Measurements from ENCODE around the gene CCL27.
A peak's percentile ranks its signal among the peaks of the same experiment; 100 is the strongest.

CCL27 gene

DNA sequence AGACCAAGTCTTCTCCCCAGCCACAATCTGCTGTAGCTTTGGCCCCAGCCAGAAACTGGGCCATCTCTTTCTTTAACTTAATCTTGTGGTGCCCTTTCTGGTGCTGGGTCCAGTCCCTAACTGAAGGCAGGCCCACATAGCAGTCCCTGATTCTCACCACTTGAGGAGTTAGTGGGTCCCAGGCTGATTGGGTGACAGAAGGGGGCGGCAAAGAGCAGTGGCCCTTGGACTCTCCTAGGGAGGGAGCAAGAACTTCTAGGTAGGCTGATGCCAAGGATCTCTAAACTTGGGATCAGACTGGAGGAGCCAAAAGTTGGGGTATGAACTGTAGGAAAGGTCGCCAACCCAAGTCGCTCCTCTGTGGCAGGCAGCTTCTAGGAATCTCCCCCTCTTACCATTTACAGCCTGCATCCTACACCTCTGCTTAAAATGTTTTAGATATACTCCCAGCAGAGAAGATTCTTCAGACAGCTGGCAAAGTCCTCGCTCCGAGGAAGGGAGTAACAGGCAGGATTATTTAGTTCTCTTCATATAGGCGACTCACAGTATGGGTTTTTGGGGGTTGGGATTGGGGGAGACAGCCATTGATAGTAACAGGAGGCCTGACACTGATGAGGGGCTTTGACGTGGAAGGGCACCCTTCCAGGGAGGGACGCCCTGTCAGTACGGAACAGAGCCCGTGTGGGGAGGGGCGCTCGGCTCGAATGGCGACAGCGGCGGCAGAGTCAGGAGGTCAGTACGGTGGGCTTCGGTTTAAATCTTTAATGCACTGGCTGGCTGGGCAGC lies 2.0 kb upstream of the CCL27 start:
- H3K4me3 Mint-ChIP-seq = peak overlapping the region; percentile 77
- peaks cover 6% of the 10 kb centered on the region for H3K9me3 Mint-ChIP-seq
- H3K36me3 Mint-ChIP-seq (ENCODE audit: low read depth) = peaks cover 20% of the 10 kb centered on the region

DNA sequence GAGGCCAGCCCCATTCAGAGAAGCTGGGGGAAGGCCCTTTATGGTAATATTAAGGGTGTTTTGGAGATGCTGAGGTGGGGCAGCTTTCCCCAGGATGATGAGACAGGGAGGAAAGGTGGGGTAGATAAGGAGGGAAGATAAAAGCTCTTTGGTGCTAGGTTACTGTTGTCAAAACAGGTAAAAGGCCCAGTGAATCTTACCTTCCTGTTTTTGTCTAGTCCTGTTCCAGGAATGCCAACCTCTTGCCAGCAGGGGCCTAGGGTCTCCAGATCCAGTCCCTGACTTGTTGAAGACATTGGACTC lies 797 bp upstream of the CCL27 start:
- Mint-ChIP-seq H3K27ac (peak overlapping the region; percentile 76), H3K4me3 (no peak overlapping the region), H3K9me3 (no peaks in the 10 kb centered on the region), H3K4me1 (ENCODE audit: low read depth) (peaks cover 37% of the 10 kb centered on the region), H3K27me3 (no peaks in the 10 kb centered on the region), H3K36me3 (ENCODE audit: low read depth) (peaks cover 20% of the 10 kb centered on the region)
- no peak for DNase-seq

More for the DNA sequence above, 2.0 kb upstream of the CCL27 start:
- Mint-ChIP-seq H3K27me3 (no peaks in the 10 kb centered on the region), H3K27ac (peak overlapping the region; percentile 89), H3K4me1 (ENCODE audit: low read depth) (peaks cover 36% of the 10 kb centered on the region)
- peak; percentile 69 for DNase-seq

DNA sequence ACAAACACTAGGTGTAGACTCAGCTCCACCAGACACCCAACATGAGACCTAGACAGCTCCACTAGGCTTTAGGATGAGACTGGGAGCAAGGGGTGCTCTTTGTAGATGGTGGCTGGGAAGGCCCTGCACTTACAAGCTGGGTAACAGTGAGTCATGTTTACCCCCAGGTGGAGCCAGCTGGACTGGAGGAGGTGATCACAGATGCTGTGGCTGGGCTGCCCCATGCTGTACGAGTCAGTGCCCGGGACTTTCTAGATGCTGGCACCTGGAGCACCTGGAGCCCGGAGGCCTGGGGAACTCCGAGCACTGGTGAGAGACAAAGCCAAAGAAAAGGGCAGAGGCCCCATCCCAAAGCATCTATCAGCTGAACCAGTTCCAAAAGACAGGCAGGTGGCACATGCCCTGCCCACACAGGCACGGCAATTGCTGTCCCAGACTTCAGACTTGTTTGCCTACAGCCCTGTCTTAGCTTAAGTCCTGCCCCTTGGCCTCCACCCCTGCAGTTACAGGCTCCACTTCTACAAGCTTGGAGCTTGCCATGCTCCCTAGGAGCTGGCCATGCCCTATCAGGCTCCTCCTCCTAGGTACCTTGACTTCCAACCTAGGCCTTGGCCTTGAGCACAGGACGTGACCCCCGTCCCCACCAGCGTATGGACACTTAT lies 2.7 kb downstream of the CCL27 start:
- Mint-ChIP-seq H3K9me3 (no peaks in the 10 kb centered on the region), H3K36me3 (ENCODE audit: low read depth) (peaks cover 20% of the 10 kb centered on the region), H3K27me3 (no peaks in the 10 kb centered on the region), H3K4me3 (no peak overlapping the region), H3K4me1 (ENCODE audit: low read depth) (peaks cover 30% of the 10 kb centered on the region), H3K27ac (no peak overlapping the region)
- DNase-seq = no peak

DNA sequence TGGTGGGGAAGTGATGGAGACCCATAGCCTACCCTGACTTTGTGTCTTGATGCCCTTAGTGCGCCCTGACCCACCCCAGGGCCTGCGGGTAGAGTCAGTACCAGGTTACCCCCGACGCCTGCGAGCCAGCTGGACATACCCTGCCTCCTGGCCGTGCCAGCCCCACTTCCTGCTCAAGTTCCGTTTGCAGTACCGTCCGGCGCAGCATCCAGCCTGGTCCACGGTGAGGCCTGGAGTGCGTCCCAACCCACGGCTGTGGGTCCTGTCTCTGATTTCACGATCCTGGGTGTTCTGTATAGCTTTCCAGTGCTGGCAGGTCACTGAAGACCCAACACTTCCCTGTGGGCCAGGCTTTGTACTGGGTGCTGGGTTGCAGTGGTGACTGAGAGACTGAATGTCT lies 4.0 kb downstream of the CCL27 start:
- Mint-ChIP-seq H3K27ac (no peak overlapping the region), H3K9me3 (no peaks in the 10 kb centered on the region), H3K4me1 (ENCODE audit: low read depth) (peaks cover 18% of the 10 kb centered on the region), H3K27me3 (no peaks in the 10 kb centered on the region), H3K4me3 (no peak overlapping the region), H3K36me3 (ENCODE audit: low read depth) (peaks cover 20% of the 10 kb centered on the region)
- no peak for DNase-seq

DNA sequence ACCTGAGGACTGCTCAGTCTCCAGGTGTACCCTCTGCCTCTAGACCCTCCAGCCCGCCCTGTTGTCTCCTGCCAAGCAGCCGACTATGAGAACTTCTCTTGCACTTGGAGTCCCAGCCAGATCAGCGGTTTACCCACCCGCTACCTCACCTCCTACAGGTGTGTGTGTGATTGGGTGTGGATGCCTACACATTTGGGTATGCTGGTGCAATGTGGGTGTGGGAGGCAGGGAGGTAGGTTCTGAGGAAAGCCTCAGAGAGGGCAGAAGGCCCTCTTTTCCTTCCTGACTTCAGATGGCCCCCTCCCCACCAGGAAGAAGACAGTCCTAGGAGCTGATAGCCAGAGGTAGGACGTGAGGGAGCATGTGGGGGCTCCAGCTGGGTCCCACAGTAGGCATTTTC lies 5.5 kb downstream of the CCL27 start:
- Mint-ChIP-seq H3K9me3 (no peaks in the 10 kb centered on the region), H3K27me3 (no peaks in the 10 kb centered on the region), H3K27ac (no peak overlapping the region), H3K4me3 (no peak overlapping the region), H3K4me1 (ENCODE audit: low read depth) (peaks cover 15% of the 10 kb centered on the region), H3K36me3 (ENCODE audit: low read depth) (peaks cover 20% of the 10 kb centered on the region)
- no peak for DNase-seq

DNA sequence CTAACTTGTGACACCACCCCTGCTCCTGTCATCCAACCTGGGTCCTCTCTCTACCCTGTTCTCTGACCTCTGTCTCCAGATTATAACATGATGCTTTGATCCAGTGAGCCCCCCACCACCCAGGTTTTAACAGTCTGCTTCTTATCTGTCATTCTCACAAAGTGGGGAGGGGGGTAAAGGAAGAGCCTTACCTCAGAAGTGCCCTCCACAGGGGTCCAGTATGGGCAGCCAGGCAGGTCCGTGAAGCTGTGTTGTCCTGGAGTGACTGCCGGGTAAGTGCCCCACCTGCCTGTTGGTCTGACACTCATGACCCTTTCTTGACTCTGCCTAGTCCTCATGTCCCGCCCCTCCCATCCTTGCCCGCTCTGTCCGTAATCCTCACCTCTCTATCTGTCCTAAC lies 7.1 kb downstream of the CCL27 start:
- Mint-ChIP-seq H3K27me3 (no peaks in the 10 kb centered on the region), H3K27ac (no peak overlapping the region), H3K4me3 (no peak overlapping the region), H3K36me3 (ENCODE audit: low read depth) (peaks cover 20% of the 10 kb centered on the region), H3K4me1 (ENCODE audit: low read depth) (peaks cover 19% of the 10 kb centered on the region), H3K9me3 (no peaks in the 10 kb centered on the region)
- no peak for DNase-seq

DNA sequence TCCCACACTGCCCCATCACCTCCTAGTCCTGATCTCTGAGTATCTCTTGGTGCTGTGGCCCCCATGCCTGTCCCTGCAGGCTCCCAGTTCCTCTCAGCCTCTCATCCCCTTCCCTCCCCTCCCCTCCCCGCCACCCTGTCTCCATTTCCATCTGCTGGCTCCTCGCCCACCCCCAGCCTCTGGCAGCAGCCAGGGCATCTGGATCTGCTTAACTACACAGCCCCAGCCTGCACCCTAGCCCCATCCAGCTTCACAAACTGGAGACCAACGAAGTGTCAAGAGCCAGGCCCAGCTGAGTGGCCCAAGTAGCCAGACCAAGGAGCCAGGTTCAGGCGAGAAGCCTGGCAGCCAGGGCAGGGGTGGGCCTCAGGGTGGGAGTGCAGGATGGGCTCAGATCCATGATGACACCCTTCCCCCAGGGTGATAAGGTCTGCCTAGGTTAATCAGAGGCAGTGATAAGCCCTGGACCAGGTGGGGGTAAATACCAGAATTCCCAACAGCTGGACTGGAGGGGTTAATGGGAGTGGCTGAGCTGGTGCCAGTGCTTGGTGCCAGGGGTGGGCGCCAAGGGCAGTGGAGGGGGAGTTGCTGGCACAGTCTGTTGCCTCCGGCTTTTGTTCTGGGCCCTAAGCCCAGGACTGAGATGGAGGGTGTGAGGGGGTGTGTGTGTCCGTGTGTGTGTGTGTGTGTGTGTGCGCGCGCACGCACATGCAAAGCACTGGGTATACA lies 8.0 kb downstream of the CCL27 start:
- Mint-ChIP-seq H3K4me3 (no peak overlapping the region), H3K27ac (no peak overlapping the region), H3K9me3 (no peaks in the 10 kb centered on the region), H3K27me3 (no peaks in the 10 kb centered on the region), H3K36me3 (ENCODE audit: low read depth) (peaks cover 23% of the 10 kb centered on the region), H3K4me1 (ENCODE audit: low read depth) (peaks cover 18% of the 10 kb centered on the region)
- no peak for DNase-seq

DNA sequence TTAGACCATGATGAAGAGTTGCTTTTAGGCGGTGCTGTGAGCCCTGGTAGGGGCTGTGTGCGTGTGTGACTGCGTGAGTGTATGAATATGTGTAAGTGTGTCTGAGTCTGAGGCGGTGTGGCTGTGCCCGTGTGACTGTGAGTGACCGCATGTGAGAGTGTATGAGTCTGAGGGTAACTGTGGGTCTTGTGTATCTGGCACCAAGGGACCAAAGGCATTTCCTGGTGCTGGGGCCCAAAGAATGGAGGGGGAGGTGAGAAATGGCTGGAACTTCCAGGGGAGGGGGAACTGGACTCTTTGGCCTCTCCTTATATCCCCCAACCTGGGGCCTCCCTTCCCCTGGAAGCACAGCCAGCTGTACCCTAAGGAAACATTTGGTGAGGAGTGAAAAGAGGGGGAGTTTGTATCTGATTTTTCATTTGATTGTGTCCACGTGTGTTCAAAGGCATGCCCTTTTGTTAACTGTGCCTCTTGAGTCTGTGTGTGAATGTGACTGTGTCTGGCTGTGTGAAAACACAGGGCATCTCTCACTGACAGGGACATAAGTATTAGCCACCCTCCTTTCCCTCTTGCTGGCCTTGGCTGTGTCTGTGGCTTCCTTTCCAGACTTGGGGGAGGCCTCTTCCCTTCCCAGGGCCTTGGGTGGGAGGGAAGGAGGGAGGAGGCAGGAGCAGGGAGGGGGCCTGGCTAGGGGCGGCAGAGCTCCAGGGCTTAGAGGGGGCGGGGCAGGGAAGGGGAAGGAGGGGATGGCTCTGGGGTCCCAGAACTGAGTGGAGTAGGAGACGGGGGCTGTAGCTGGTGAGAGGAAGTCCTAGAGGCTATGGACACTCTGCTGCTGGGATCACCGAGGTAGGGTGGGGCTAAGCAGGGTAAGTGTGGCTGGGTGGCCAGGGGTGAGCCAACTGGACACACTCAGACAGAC lies 9.0 kb downstream of the CCL27 start:
- Mint-ChIP-seq H3K4me1 (ENCODE audit: low read depth) (peaks cover 24% of the 10 kb centered on the region), H3K36me3 (ENCODE audit: low read depth) (peaks cover 34% of the 10 kb centered on the region), H3K9me3 (no peaks in the 10 kb centered on the region), H3K27me3 (no peaks in the 10 kb centered on the region), H3K27ac (peak overlapping the region; percentile 13), H3K4me3 (no peak overlapping the region)
- no peak for DNase-seq

DNA sequence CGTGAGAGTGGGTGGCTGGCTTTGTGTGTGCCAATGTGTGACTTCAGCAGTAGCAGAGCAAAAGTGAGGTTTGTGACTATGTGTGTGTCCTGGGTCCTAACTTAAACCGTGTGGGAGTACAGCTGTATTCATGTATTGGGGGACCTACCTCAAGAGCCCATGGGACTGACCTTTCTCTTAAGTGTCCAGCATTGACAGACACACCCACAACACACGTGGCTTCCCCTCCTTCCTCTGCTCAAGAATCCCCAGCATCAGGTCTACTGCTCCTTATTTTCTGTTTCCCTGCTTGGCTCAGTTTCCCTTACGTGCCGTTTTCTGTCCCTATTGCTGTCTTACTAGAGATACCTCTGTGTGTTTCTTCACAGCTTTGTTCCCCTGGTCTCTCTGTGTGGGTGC lies 9.9 kb downstream of the CCL27 start:
- Mint-ChIP-seq H3K36me3 (ENCODE audit: low read depth) (peaks cover 42% of the 10 kb centered on the region), H3K4me1 (ENCODE audit: low read depth) (peaks cover 32% of the 10 kb centered on the region), H3K9me3 (no peaks in the 10 kb centered on the region), H3K4me3 (no peak overlapping the region), H3K27ac (peak overlapping the region; percentile 58), H3K27me3 (no peaks in the 10 kb centered on the region)
- no peak for DNase-seq

DNA sequence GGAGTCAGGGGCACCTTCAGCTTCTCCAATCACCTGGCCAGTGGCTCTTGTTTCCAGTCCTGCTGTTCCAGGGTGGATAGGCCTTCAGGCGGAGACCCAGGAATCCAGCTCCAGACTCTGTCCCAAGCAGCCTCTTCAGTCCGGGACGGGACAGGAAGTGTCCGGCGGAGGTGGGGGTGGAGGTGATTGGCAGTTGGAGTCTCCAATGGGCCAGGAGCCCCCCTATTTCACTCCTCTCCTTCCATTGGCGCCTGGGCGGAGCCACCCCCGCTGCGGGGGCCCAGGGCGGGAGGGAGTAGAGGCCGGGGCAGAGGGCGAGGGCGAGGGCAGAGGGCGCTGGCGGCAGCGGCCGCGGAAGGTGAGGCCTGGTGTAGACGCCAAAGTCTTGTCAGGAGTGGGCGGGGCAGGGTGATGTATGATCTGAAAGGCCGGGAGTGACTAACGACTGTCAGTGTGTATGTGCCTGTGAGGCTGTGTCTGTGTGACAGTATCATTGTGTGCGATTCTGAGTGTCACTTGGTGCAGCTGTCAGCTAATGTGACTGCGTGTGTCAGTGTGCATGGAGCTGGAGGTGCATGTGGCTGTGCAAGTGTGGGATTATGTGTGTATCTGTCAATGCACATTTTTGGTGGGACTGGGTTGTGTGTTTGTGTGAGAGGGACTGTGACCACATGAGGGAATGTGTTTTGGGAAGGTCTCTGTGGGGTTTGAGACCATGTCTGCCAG lies 10.4 kb downstream of the CCL27 start, which contains the start of gene IL11RA:
Gene IL11RA, plus strand, starts transcription at position 310 of the 726 bp plus-strand sequence. CDS start 3,033 bp downstream, outside the sequence.
- H3K27ac Mint-ChIP-seq = peak within 1 kb of the TSS; percentile 58
- no peak within 1 kb of the TSS for H3K4me3 Mint-ChIP-seq
- H3K27me3 Mint-ChIP-seq = no peaks in the 10 kb centered on the region
- DNase-seq = peak; percentile 62
- no peaks in the 10 kb centered on the region for H3K9me3 Mint-ChIP-seq
- peaks cover 37% of the 10 kb centered on the region for H3K4me1 Mint-ChIP-seq (ENCODE audit: low read depth)
- H3K36me3 Mint-ChIP-seq (ENCODE audit: low read depth) = peaks cover 48% of the 10 kb centered on the region

DNA sequence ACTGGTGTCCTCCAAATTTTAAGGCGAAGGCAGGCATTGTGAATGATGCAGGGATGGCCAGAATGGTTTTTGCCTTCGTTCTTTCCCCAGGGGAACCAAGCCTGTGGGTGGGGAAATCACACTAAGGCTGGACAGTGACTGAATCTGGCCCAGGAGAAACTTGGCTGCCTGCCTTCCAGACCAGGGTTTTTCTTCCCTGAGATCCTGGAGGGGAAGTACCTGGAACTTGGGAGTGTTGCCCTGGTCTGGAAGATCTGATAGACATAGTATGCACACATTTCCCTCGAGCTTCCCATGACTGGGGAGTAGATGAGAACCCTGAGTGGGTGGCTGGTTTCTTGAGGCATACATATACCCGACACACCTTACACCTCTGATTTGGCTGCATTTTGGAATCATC lies 11.1 kb downstream of the CCL27 start:
- peaks cover 38% of the 10 kb centered on the region for H3K4me1 Mint-ChIP-seq (ENCODE audit: low read depth)

DNA sequence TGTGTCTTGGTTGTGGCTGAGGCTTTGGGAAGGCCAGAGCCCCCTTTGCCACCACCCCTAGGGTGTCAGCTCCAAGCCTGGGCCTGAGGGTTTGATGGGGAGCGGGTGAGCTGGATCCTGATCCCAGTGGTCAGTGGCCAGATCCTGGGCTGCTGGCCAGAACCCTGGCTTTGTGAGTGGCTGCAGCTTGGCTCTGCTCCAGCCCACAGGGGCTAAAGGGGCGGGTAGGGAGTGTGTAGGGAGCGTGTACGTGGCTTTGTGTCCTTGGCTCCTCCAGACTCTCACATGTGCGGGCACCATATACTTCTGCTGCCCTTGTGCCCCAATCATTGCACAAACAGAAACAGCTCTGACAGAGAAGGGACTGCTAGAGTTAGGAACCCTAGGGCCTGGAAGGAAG lies 11.6 kb downstream of the CCL27 start:
- DNase-seq = no peak
- Mint-ChIP-seq H3K27me3 (no peaks in the 10 kb centered on the region), H3K27ac (peak overlapping the region; percentile 15), H3K9me3 (no peaks in the 10 kb centered on the region), H3K4me3 (no peak overlapping the region), H3K36me3 (ENCODE audit: low read depth) (peaks cover 54% of the 10 kb centered on the region), H3K4me1 (ENCODE audit: low read depth) (peaks cover 43% of the 10 kb centered on the region)

More for the DNA sequence above, 11.1 kb downstream of the CCL27 start:
- Mint-ChIP-seq H3K36me3 (ENCODE audit: low read depth) (peaks cover 54% of the 10 kb centered on the region), H3K27me3 (no peaks in the 10 kb centered on the region), H3K4me3 (no peak overlapping the region), H3K27ac (peak overlapping the region; percentile 15), H3K9me3 (no peaks in the 10 kb centered on the region)
- no peak for DNase-seq

DNA sequence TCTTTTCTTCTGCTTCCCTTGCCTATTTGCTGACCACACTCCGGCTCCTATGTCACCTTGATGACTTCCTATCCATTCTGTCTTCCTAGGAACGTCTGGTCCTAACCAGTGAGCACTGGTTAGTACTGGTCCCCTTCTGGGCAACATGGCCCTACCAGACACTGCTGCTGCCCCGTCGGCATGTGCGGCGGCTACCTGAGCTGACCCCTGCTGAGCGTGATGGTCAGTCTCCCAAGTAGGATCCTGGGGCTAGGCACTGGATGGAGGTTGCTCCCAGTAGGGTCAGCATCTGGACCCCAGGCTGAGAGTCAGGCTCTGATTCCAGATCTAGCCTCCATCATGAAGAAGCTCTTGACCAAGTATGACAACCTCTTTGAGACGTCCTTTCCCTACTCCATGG lies 13.8 kb downstream of the CCL27 start:
- Mint-ChIP-seq H3K4me1 (ENCODE audit: low read depth) (peaks cover 44% of the 10 kb centered on the region), H3K4me3 (peak overlapping the region; percentile 92), H3K27ac (peak overlapping the region; percentile 28), H3K36me3 (ENCODE audit: low read depth) (peaks cover 54% of the 10 kb centered on the region), H3K27me3 (no peaks in the 10 kb centered on the region), H3K9me3 (no peaks in the 10 kb centered on the region)
- no peak for DNase-seq
